GM10266 (cell line): Measurements from ENCODE around the gene THSD4.

Source experiments
- DNase-seq: peaks from one replicate; pipeline ENCODE4 v3.0.0; 2012; ENCODE audit errors: extremely low spot score
- CTCF ChIP-seq: IDR thresholded peaks from 2 replicates; pipeline ENCODE4 v1.5.1; 2012; ENCODE audit warnings: mild to moderate bottlenecking, low read depth; ENCODE audit not compliant: control insufficient read depth, insufficient read depth; ENCODE audit errors: missing control alignments

The THSD4 gene

GRCh38 chr15:71138473-71138872, 23.2 kb downstream of the THSD4 start:
- TF ChIP-seq CTCF: no peak
- no peak for DNase-seq

- TF ChIP-seq CTCF: no peak
Measured at GRCh38 chr15:71139241-71139640, 24.0 kb downstream of the THSD4 start.

GRCh38 chr15:71141572-71141971, 26.3 kb downstream of the THSD4 start:
- DNase-seq: no peak
- no peak for TF ChIP-seq CTCF

More at GRCh38 chr15:71139241-71139640, 24.0 kb downstream of the THSD4 start:
- DNase-seq: no peak

- no peak for DNase-seq
- TF ChIP-seq CTCF: no peak
Measured at GRCh38 chr15:71142780-71143179, 27.5 kb downstream of the THSD4 start.

- no peak for TF ChIP-seq CTCF
- no peak for DNase-seq
Measured at GRCh38 chr15:71143373-71144310, 28.4 kb downstream of the THSD4 start.

GRCh38 chr15:71145648-71146047, 30.4 kb downstream of the THSD4 start:
- DNase-seq: no peak
- no peak for TF ChIP-seq CTCF

GRCh38 chr15:71146580-71146982, 31.3 kb downstream of the THSD4 start:
- no peak for DNase-seq
- TF ChIP-seq CTCF: no peak
